Measurements from ENCODE around the gene TUT7. TPM values are rescaled to one million over a fixed set of nuclear protein-coding genes. Genes with fewer than 3 reads are reported as not detected.

The TUT7 gene
- total and polyA plus RNA-seq, 8 donors = 11.9 to 143 (median 46.2) TPM

DNA sequence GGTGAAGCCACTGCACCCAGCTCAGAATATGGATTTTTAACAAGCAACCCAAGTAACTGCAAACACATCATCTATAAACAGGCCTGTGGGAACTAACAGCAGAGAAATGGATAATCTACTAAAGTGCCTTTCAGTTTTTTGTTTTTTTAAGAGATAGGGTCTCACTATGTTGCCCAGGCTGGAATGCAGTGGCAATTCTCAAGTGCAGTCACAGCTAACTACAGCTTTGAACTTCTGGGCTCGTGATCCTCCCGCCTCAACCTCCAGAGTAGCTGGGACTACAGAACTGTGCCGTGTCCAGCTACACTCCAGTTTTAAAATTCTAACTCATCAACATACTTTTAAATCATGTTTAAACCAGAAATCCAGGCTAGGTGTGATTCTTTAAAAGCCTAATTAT is 11.9 kb downstream of the TUT7 start:
- H3K27ac ChIP-seq = no peak overlapping the region
- H3K27me3 ChIP-seq = no peaks in the 10 kb centered on the region
- no peak for TF ChIP-seq EP300 (IDR thresholded peaks at IDR 0.05)
- TF ChIP-seq POLR2AphosphoS5 (IDR thresholded peaks at IDR 0.05) = no peak
- TF ChIP-seq POLR2A (IDR thresholded peaks at IDR 0.05) = no peak
- TF ChIP-seq, protein P1, sequence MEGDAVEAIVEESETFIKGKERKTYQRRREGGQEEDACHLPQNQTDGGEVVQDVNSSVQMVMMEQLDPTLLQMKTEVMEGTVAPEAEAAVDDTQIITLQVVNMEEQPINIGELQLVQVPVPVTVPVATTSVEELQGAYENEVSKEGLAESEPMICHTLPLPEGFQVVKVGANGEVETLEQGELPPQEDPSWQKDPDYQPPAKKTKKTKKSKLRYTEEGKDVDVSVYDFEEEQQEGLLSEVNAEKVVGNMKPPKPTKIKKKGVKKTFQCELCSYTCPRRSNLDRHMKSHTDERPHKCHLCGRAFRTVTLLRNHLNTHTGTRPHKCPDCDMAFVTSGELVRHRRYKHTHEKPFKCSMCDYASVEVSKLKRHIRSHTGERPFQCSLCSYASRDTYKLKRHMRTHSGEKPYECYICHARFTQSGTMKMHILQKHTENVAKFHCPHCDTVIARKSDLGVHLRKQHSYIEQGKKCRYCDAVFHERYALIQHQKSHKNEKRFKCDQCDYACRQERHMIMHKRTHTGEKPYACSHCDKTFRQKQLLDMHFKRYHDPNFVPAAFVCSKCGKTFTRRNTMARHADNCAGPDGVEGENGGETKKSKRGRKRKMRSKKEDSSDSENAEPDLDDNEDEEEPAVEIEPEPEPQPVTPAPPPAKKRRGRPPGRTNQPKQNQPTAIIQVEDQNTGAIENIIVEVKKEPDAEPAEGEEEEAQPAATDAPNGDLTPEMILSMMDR (IDR thresholded peaks at IDR 0.05) = no peak
- no peak for DNase-seq
- no peaks in the 10 kb centered on the region for H3K9me3 ChIP-seq
- peaks cover 2 to 25% (median 12%) of the 10 kb centered on the region in 4 donors for H3K4me1 ChIP-seq
- no peak overlapping the region for H3K4me3 ChIP-seq
- H3K36me3 ChIP-seq = peaks cover 44 to 93% (median 88%) of the 10 kb centered on the region in 4 donors
- 92 to 99% (median 98%) methylated on average over 3 of the region's 3 CpGs for WGBS, 5 donors
- intact Hi-C loops (cut with DNase I; ENCODE audit: low total_unique reads) = no loop called here

DNA sequence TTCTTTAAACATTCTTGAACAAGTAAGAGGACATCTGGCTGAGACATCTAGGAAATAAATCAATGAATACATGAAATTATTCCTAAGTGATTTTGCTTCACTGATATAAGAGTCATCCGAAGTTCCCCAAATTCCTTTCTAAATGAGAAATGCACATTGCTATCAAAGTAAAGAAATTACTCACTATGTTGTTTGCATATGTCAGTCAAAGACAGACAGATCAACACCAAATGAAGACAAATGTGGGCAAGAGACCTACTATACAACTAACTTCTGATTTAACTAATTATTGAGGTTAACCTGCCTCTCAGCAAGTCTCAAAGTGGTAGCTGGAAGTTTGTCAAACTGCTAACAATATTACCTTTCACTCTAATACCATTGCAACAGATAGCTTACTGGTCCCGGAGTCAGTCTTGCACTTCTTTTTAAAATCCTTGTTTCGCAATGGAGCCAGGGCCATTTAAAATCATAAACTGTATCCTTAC is 13.2 kb downstream of the TUT7 start:
- Histone ChIP-seq H3K36me3 (peaks cover 55 to 100% (median 97%) of the 10 kb centered on the region in 4 donors), H3K9me3 (no peaks in the 10 kb centered on the region)
- TF ChIP-seq, protein P1 (IDR thresholded peaks at IDR 0.05) = no peak
- TF ChIP-seq EP300 (IDR thresholded peaks at IDR 0.05) (no peak), POLR2A (IDR thresholded peaks at IDR 0.05) (no peak), POLR2AphosphoS5 (IDR thresholded peaks at IDR 0.05) (no peak)

DNA sequence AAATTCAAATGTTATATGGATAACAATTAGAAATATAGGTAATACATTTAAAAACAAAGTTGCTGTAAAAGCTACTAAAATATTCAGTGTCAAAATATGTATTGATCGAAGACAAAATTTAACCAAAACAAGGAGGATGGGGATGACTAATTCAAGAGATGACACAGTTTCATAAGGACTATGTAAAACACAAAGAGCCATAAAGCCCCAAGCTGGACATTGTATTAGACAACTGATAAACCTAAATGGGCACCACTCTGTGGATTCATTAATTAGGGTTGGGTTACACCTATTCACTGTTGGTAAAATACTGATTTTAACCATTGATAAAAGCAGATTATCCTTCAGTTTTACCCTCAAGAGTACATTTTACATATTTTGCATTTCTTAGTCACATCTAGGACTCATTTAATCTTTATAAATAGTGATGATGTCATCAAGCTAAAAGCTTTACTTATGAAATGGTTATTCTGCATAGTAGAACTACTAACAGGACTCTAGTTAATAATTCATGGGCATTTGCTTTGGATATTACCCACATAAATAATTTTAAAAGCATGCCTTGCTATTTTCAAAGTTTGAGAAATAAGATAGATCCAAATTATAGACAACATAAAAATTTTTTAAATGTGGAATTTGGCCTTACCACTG is 13.7 kb downstream of the TUT7 start:
- Histone ChIP-seq H3K27ac (no peak overlapping the region), H3K36me3 (peaks cover 55 to 100% (median 97%) of the 10 kb centered on the region in 4 donors), H3K27me3 (no peaks in the 10 kb centered on the region), H3K9me3 (no peaks in the 10 kb centered on the region), H3K4me1 (peaks cover 0 to 7% (median 0%) of the 10 kb centered on the region in 4 donors), H3K4me3 (no peak overlapping the region)
- 49 to 95% (median 87%) methylated on average over 1 of the region's 1 CpG for WGBS, 5 donors
- intact Hi-C loops (cut with DNase I; ENCODE audit: low total_unique reads) = no loop called here
- no peak for DNase-seq
- no peak for TF ChIP-seq EP300 (IDR thresholded peaks at IDR 0.05)

More for the DNA sequence above, 13.2 kb downstream of the TUT7 start:
- no peak for DNase-seq
- Histone ChIP-seq H3K4me3 (no peak overlapping the region), H3K27me3 (no peaks in the 10 kb centered on the region), H3K4me1 (peaks cover 0 to 13% (median 2%) of the 10 kb centered on the region in 4 donors), H3K27ac (no peak overlapping the region)
- intact Hi-C loops (cut with DNase I; ENCODE audit: low total_unique reads) = no loop called here
- 78 to 86% (median 85%) methylated on average over 3 of the region's 3 CpGs for WGBS, 5 donors

DNA sequence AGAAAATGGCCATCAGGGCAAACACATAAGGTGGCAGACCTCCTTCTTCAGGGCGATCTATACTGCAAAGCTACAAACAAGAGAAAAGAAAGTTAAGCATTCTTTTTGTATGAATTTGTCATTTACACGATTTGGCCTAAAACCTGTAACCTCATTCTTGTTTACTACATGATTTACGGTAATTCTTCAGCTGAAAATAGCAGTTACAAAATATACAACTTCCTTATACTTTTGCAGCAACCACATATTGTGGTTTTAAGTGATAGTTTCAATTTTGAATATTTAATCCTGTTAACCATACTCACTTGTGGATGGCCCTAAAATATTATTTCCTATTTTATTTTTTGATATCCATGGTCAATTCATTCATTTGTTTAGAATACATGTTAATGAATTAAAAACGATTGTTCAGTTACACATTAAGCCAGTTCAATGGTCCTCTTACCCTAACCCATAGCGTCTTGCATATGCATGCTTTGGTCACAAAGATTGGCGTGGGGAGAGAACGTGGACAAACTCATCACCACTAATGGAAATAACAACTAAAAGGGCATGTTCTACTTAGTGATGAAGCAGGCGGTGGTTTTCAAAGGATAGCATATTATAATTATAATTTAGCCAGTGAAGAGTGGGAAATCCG is 16.6 kb downstream of the TUT7 start:
- H3K27me3 ChIP-seq = no peaks in the 10 kb centered on the region
- H3K36me3 ChIP-seq = peaks cover 56 to 99% (median 97%) of the 10 kb centered on the region in 4 donors
- TF ChIP-seq POLR2AphosphoS5 (IDR thresholded peaks at IDR 0.05) = no peak
- intact Hi-C loops (cut with DNase I; ENCODE audit: low total_unique reads) = no loop called here
- no peak for DNase-seq
- peak overlapping the region in 1 of 5 donors; percentile 55 for H3K27ac ChIP-seq
- H3K4me3 ChIP-seq = no peak overlapping the region
- H3K4me1 ChIP-seq = peaks cover 0 to 4% (median 0%) of the 10 kb centered on the region in 4 donors
- WGBS, 5 donors = 73 to 86% (median 81%) methylated on average over 9 of the region's 9 CpGs
- no peaks in the 10 kb centered on the region for H3K9me3 ChIP-seq

DNA sequence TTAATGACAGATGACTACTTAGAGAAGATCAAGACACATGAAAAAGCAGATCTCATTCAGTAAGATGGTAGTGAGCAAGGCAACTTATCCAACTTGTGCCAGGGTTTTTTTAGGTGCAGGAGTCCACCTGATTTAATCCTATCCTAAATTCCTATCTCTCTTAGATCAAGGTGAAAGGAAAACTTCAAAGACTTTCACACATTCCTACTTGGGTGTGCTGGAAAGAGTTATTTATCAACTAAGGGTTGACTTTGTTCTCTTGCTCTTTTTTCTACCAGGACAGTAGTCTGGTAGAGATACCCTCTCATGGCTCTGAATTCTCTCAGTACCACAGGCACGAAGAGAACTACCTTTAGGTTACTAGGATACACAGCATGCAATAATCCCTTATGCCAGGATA is 18.2 kb downstream of the TUT7 start:
- Histone ChIP-seq H3K27ac (no peak overlapping the region), H3K36me3 (peaks cover 46 to 99% (median 96%) of the 10 kb centered on the region in 4 donors), H3K4me1 (peaks cover 0 to 4% (median 0%) of the 10 kb centered on the region in 4 donors), H3K4me3 (no peak overlapping the region), H3K27me3 (no peaks in the 10 kb centered on the region), H3K9me3 (no peaks in the 10 kb centered on the region)
- 61 to 94% (median 65%) methylated on average over 1 of the region's 1 CpG for WGBS, 5 donors
- no peak for DNase-seq
- TF ChIP-seq EP300 (IDR thresholded peaks at IDR 0.05) = no peak
- no peak for TF ChIP-seq POLR2AphosphoS5 (IDR thresholded peaks at IDR 0.05)
- TF ChIP-seq, protein P1 (IDR thresholded peaks at IDR 0.05) = no peak
- TF ChIP-seq POLR2A (IDR thresholded peaks at IDR 0.05) = no peak
- intact Hi-C loops (cut with DNase I; ENCODE audit: low total_unique reads) = no loop called here
